ENCODE data around the gene IL19.

- TF ChIP-seq POLR2A (IDR thresholded peaks at IDR 0.05) (no peak), EP300 (IDR thresholded peaks at IDR 0.05) (no peak)
- TF ChIP-seq, protein P1, sequence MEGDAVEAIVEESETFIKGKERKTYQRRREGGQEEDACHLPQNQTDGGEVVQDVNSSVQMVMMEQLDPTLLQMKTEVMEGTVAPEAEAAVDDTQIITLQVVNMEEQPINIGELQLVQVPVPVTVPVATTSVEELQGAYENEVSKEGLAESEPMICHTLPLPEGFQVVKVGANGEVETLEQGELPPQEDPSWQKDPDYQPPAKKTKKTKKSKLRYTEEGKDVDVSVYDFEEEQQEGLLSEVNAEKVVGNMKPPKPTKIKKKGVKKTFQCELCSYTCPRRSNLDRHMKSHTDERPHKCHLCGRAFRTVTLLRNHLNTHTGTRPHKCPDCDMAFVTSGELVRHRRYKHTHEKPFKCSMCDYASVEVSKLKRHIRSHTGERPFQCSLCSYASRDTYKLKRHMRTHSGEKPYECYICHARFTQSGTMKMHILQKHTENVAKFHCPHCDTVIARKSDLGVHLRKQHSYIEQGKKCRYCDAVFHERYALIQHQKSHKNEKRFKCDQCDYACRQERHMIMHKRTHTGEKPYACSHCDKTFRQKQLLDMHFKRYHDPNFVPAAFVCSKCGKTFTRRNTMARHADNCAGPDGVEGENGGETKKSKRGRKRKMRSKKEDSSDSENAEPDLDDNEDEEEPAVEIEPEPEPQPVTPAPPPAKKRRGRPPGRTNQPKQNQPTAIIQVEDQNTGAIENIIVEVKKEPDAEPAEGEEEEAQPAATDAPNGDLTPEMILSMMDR (IDR thresholded peaks at IDR 0.05) = no peak
Measured at GRCh38 chr1:206886831-206887230, 116.3 kb downstream of the IL19 start.
